Large intestine (tissue), 3 donors: ENCODE results near the gene MCRIP2. TPM values are rescaled to one million over a fixed set of nuclear protein-coding genes. Genes with fewer than 3 reads are reported as not detected.

Experiments used
- DNase-seq, 2 donors: peaks; one replicate each; pipeline versions ENCODE4 v3.0.0 to v3.0.0-alpha.2; 2013
- H3K27ac ChIP-seq: one replicate; pipeline ENCODE4 v1.5.1; 2013; ENCODE audit warnings: low read length
- H3K27me3 ChIP-seq: 2 replicates; pipeline ENCODE4 v1.6.1; 2013; ENCODE audit warnings: low read length; ENCODE audit not compliant: control insufficient read depth, insufficient read depth
- H3K36me3 ChIP-seq: 2 replicates; pipeline ENCODE4 v1.6.1; 2013; ENCODE audit warnings: low read length; ENCODE audit not compliant: control insufficient read depth, insufficient read depth
- H3K4me1 ChIP-seq: one replicate; pipeline ENCODE4 v1.6.1; 2013; ENCODE audit warnings: low read length; ENCODE audit not compliant: control insufficient read depth, insufficient read depth
- H3K4me3 ChIP-seq: one replicate; pipeline ENCODE4 v1.5.1; 2013; ENCODE audit warnings: low read length
- H3K9me3 ChIP-seq: one replicate; pipeline ENCODE4 v1.6.1; 2013; ENCODE audit warnings: mild to moderate bottlenecking, low read depth, low read length, moderate library complexity; ENCODE audit not compliant: control insufficient read depth
- WGBS: methylation state at CpG from one replicate; pipeline ENCODE4 v1.1.5; 2013; ENCODE audit warnings: low lambda C conversion rate; ENCODE audit not compliant: insufficient coverage; 5-methylcytosine and 5-hydroxymethylcytosine counted together
- polyA plus RNA-seq: library from polyadenylated mRNA; unstranded; fragments of 120-200 nt; gene quantifications from one replicate; pipeline ENCODE4 v1.2.1, GENCODE V29; 2013

Gene MCRIP2
- polyA plus RNA-seq, 1 donor = 43.3 TPM

GRCh38 chr16:670485-671352, 29.1 kb downstream of the MCRIP2 start:
- no CpG with 5 or more reads among the region's 52 CpGs for WGBS

GRCh38 chr16:671353-672131, 29.9 kb downstream of the MCRIP2 start:
- Histone ChIP-seq H3K9me3 (peaks cover 5% of the 10 kb centered on the region), H3K4me3 (no peak overlapping the region), H3K27me3 (peaks cover 2% of the 10 kb centered on the region), H3K27ac (no peak overlapping the region), H3K4me1 (peaks cover 33% of the 10 kb centered on the region), H3K36me3 (peaks cover 44% of the 10 kb centered on the region)
- WGBS = no CpG with 5 or more reads among the region's 40 CpGs
- DNase-seq = no peak

More at GRCh38 chr16:670485-671352, 29.1 kb downstream of the MCRIP2 start:
- Histone ChIP-seq H3K4me3 (no peak overlapping the region), H3K27me3 (peaks cover 2% of the 10 kb centered on the region), H3K27ac (no peak overlapping the region), H3K4me1 (peaks cover 26% of the 10 kb centered on the region), H3K36me3 (peaks cover 44% of the 10 kb centered on the region), H3K9me3 (peaks cover 2% of the 10 kb centered on the region)
- no peak for DNase-seq

- H3K9me3 ChIP-seq = peaks cover 5% of the 10 kb centered on the region
- peaks cover 44% of the 10 kb centered on the region for H3K36me3 ChIP-seq
- peaks cover 39% of the 10 kb centered on the region for H3K4me1 ChIP-seq
- H3K27me3 ChIP-seq = peaks cover 4% of the 10 kb centered on the region
- DNase-seq = no peak
- no CpG with 5 or more reads among the region's 19 CpGs for WGBS
- H3K4me3 ChIP-seq = no peak overlapping the region
- no peak overlapping the region for H3K27ac ChIP-seq
Measured at GRCh38 chr16:672371-672770, 30.7 kb downstream of the MCRIP2 start.

- Histone ChIP-seq H3K27me3 (peaks cover 4% of the 10 kb centered on the region), H3K9me3 (peaks cover 5% of the 10 kb centered on the region), H3K4me3 (no peak overlapping the region), H3K27ac (no peak overlapping the region), H3K36me3 (peaks cover 44% of the 10 kb centered on the region), H3K4me1 (peaks cover 35% of the 10 kb centered on the region)
- DNase-seq = no peak
- WGBS = no CpG with 5 or more reads among the region's 21 CpGs
Measured at GRCh38 chr16:672851-673250, 31.2 kb downstream of the MCRIP2 start.

GRCh38 chr16:673399-673991, 31.9 kb downstream of the MCRIP2 start:
- Histone ChIP-seq H3K4me1 (peaks cover 35% of the 10 kb centered on the region), H3K4me3 (no peak overlapping the region), H3K9me3 (peaks cover 5% of the 10 kb centered on the region), H3K36me3 (peaks cover 44% of the 10 kb centered on the region), H3K27ac (no peak overlapping the region), H3K27me3 (peaks cover 4% of the 10 kb centered on the region)
- no CpG with 5 or more reads among the region's 18 CpGs for WGBS
- no peak for DNase-seq

- H3K4me3 ChIP-seq = no peak overlapping the region
- peaks cover 5% of the 10 kb centered on the region for H3K9me3 ChIP-seq
- no peak overlapping the region for H3K27ac ChIP-seq
- no peak for DNase-seq
- peaks cover 30% of the 10 kb centered on the region for H3K4me1 ChIP-seq
- peaks cover 4% of the 10 kb centered on the region for H3K27me3 ChIP-seq
- peaks cover 44% of the 10 kb centered on the region for H3K36me3 ChIP-seq
- WGBS = no CpG with 5 or more reads among the region's 22 CpGs
Measured at GRCh38 chr16:674214-674881, 32.7 kb downstream of the MCRIP2 start.

- Histone ChIP-seq H3K36me3 (peaks cover 36% of the 10 kb centered on the region), H3K27me3 (peaks cover 4% of the 10 kb centered on the region), H3K4me1 (peaks cover 30% of the 10 kb centered on the region), H3K27ac (no peak within 1 kb of the TSS), H3K4me3 (peak within 1 kb of the TSS; percentile 43), H3K9me3 (peaks cover 5% of the 10 kb centered on the region)
- WGBS = no CpG with 5 or more reads among the region's 73 CpGs
- DNase-seq = peak in 1 of 2 donors; percentile 46
Measured at GRCh38 chr16:674968-675883, 33.6 kb downstream of the MCRIP2 start, which contains the start of gene RHBDL1. Gene RHBDL1 (plus strand): TSS chr16:675671. CDS start chr16:675791, 120 bp downstream.

GRCh38 chr16:675884-676564, 34.4 kb downstream of the MCRIP2 start:
- no CpG with 5 or more reads among the region's 25 CpGs for WGBS
- peaks cover 32% of the 10 kb centered on the region for H3K4me1 ChIP-seq
- peak in 1 of 2 donors; percentile 64 for DNase-seq

GRCh38 chr16:676565-676902, 34.9 kb downstream of the MCRIP2 start:
- Histone ChIP-seq H3K4me3 (no peak overlapping the region), H3K27ac (no peak overlapping the region), H3K27me3 (peaks cover 4% of the 10 kb centered on the region), H3K9me3 (peaks cover 3% of the 10 kb centered on the region), H3K4me1 (peaks cover 37% of the 10 kb centered on the region), H3K36me3 (peaks cover 22% of the 10 kb centered on the region)
- no CpG with 5 or more reads among the region's 21 CpGs for WGBS
- no peak for DNase-seq

More at GRCh38 chr16:675884-676564, 34.4 kb downstream of the MCRIP2 start:
- peak overlapping the region; percentile 43 for H3K4me3 ChIP-seq
- peaks cover 3% of the 10 kb centered on the region for H3K9me3 ChIP-seq
- H3K27ac ChIP-seq = no peak overlapping the region
- peaks cover 28% of the 10 kb centered on the region for H3K36me3 ChIP-seq
- peaks cover 4% of the 10 kb centered on the region for H3K27me3 ChIP-seq
